Measurements from ENCODE around the gene CALY.
"Not testable (repeated sequence)": the region's sequence is repeated elsewhere in the genome, so short reads cannot be mapped to it uniquely, and the experiment has no call there.

The CALY gene

GRCh38 chr10:133336577-133337369, at the start of gene CALY:
TSS of gene CALY (minus strand) at chr10:133336896. CDS start at chr10:133328989, 7,907 bp downstream.
- in situ Hi-C loops (cut with HindIII; ENCODE audit: low sequenced_read_pairs), result no loop called here

GRCh38 chr10:133385214-133385613, 48.5 kb upstream of the CALY start:
- in situ Hi-C loops (cut with HindIII; ENCODE audit: low sequenced_read_pairs), result no loop called here

- in situ Hi-C loops (cut with HindIII; ENCODE audit: low sequenced_read_pairs), result no loop called here
These were observed 47.4 kb upstream of the CALY start for GRCh38 chr10:133384071-133384470.

GRCh38 chr10:133383551-133383950, 46.9 kb upstream of the CALY start:
- in situ Hi-C loops (cut with HindIII; ENCODE audit: low sequenced_read_pairs), result no loop called here

- in situ Hi-C loops (cut with HindIII; ENCODE audit: low sequenced_read_pairs), result no loop called here
These were observed 44.3 kb upstream of the CALY start for GRCh38 chr10:133381036-133381435.

GRCh38 chr10:133379801-133380666, 43.3 kb upstream of the CALY start:
- in situ Hi-C loops (cut with HindIII; ENCODE audit: low sequenced_read_pairs), result no loop called here

- in situ Hi-C loops (cut with HindIII; ENCODE audit: low sequenced_read_pairs), result no loop called here
These were observed 42.6 kb upstream of the CALY start, which contains the start of gene PAOX for GRCh38 chr10:133379152-133379800. TSS of gene PAOX (plus strand) at chr10:133379262. CDS start at chr10:133379317, 55 bp downstream.

GRCh38 chr10:133378251-133379096, 41.8 kb upstream of the CALY start:
- in situ Hi-C loops (cut with HindIII; ENCODE audit: low sequenced_read_pairs), result no loop called here

GRCh38 chr10:133377818-133378250, 41.1 kb upstream of the CALY start:
- in situ Hi-C loops (cut with HindIII; ENCODE audit: low sequenced_read_pairs), result no loop called here

- in situ Hi-C loops (cut with HindIII; ENCODE audit: low sequenced_read_pairs), result no loop called here
These were observed 40.5 kb upstream of the CALY start for GRCh38 chr10:133377025-133377817.

GRCh38 chr10:133376183-133376582, 39.5 kb upstream of the CALY start:
- in situ Hi-C loops (cut with HindIII; ENCODE audit: low sequenced_read_pairs), result not testable (repeated sequence)

GRCh38 chr10:133375357-133376115, 38.8 kb upstream of the CALY start:
- in situ Hi-C loops (cut with HindIII; ENCODE audit: low sequenced_read_pairs), result no loop called here

GRCh38 chr10:133373174-133374090, 36.7 kb upstream of the CALY start, which contains the start of gene ECHS1:
TSS of gene ECHS1 (minus strand) at chr10:133373354. CDS start at chr10:133373333, 21 bp downstream.
- in situ Hi-C loops (cut with HindIII; ENCODE audit: low sequenced_read_pairs), result no loop called here

- in situ Hi-C loops (cut with HindIII; ENCODE audit: low sequenced_read_pairs), result no loop called here
These were observed 35.8 kb upstream of the CALY start for GRCh38 chr10:133372507-133372906.

GRCh38 chr10:133370030-133370786, 33.5 kb upstream of the CALY start:
- in situ Hi-C loops (cut with HindIII; ENCODE audit: low sequenced_read_pairs), result no loop called here

GRCh38 chr10:133368153-133368552, 31.5 kb upstream of the CALY start:
- in situ Hi-C loops (cut with HindIII; ENCODE audit: low sequenced_read_pairs), result no loop called here

- in situ Hi-C loops (cut with HindIII; ENCODE audit: low sequenced_read_pairs), result not testable (repeated sequence)
These were observed 30.8 kb upstream of the CALY start for GRCh38 chr10:133367461-133367860.
